Keratinocyte (primary cell): ENCODE results near the gene MDFIC2.

ENCODE experiments used
- CTCF ChIP-seq, 3 experiments: IDR thresholded peaks in 1 of 3; conservative IDR thresholded peaks in 1 of 3; optimal IDR thresholded peaks in 1 of 3; 2 replicates in 2 of 3; 3 replicates in 1 of 3; pipeline versions ENCODE3 to v1.5.1; 2011; ENCODE audit warnings: low read length in 3 of 3, mild to moderate bottlenecking in 3 of 3, moderate library complexity in 2 of 3, control low read depth in 1 of 3, inconsistent platforms in 1 of 3; ENCODE audit not compliant: insufficient read depth in 2 of 3; ENCODE audit errors: extremely low read depth in 1 of 3
- EZH2 ChIP-seq: IDR thresholded peaks from one replicate; pipeline ENCODE4 v1.6.1; 2012; ENCODE audit warnings: inconsistent platforms, mild to moderate bottlenecking, low read length, moderate library complexity

GRCh38 chr3:70247955-70248354, 64.5 kb downstream of the MDFIC2 start:
- TF ChIP-seq CTCF (optimal IDR thresholded peaks at IDR 0.05 in 1 of 3, IDR thresholded peaks at IDR 0.05 in 1 of 3, conservative IDR thresholded peaks at IDR 0.05 in 1 of 3; ENCODE audit: extremely low read depth in 1 of 3, insufficient read depth in 2 of 3, low read length in 3 of 3) = no peak
- TF ChIP-seq EZH2 = no peak
